HEK293 (cell line): ENCODE data around the gene MRGPRX2.

Experiments
- HOXA7 ChIP-seq: sonication (generic); formaldehyde crosslinking; IDR thresholded peaks from 2 replicates; pipeline ENCODE4 v1.8.1; 2022; ENCODE audit warnings: missing genetic modification reagents, borderline replicate concordance
- KLF9 ChIP-seq: fragments of 450-650 bp; formaldehyde crosslinking; IDR thresholded peaks from 2 replicates; pipeline ENCODE4 v1.5.1; 2016; ENCODE audit warnings: missing biosample characterization, missing genetic modification characterization, low read depth
- MZF1 ChIP-seq: fragments of 450-650 bp; formaldehyde crosslinking; IDR thresholded peaks from 2 replicates; pipeline ENCODE4 v1.5.1; 2017; ENCODE audit warnings: missing biosample characterization, missing genetic modification characterization, borderline replicate concordance
- OSR2 ChIP-seq: fragments of 450-650 bp; formaldehyde crosslinking; IDR thresholded peaks from 2 replicates; pipeline ENCODE4 v1.5.1; 2016; ENCODE audit warnings: missing biosample characterization, missing genetic modification characterization
- TRIM28 ChIP-seq: IDR thresholded peaks from 2 replicates; pipeline ENCODE4 v1.6.1; 2011; ENCODE audit warnings: low read length, control low read depth, borderline replicate concordance
- YY1 ChIP-seq: fragments of 450-650 bp; formaldehyde crosslinking; IDR thresholded peaks from 2 replicates; pipeline ENCODE4 v1.5.1; 2018; ENCODE audit warnings: missing biosample characterization, missing genetic modification characterization
- ZEB2 ChIP-seq: fragments of 450-650 bp; formaldehyde crosslinking; IDR thresholded peaks from 2 replicates; pipeline ENCODE4 v1.5.1; 2016; ENCODE audit warnings: missing biosample characterization, missing genetic modification characterization
- ZFHX2 ChIP-seq: fragments of 450-650 bp; formaldehyde crosslinking; conservative IDR thresholded peaks from 2 replicates; pipeline ENCODE4 v1.5.1; 2016; ENCODE audit warnings: missing biosample characterization, missing genetic modification characterization
- ZNF138 ChIP-seq: fragments of 450-650 bp; formaldehyde crosslinking; IDR thresholded peaks from 2 replicates; pipeline ENCODE4 v1.5.1; 2016; ENCODE audit warnings: missing biosample characterization, missing genetic modification characterization, borderline replicate concordance
- ZNF140 ChIP-seq: fragments of 450-650 bp; formaldehyde crosslinking; IDR thresholded peaks from 2 replicates; pipeline ENCODE4 v1.5.1; 2016; ENCODE audit warnings: missing biosample characterization, missing genetic modification characterization
- ZNF174 ChIP-seq: fragments of 450-650 bp; formaldehyde crosslinking; IDR thresholded peaks from 2 replicates; pipeline ENCODE4 v1.5.0; 2017; ENCODE audit warnings: missing biosample characterization, mild to moderate bottlenecking, missing genetic modification characterization
- ZNF175 ChIP-seq: fragments of 450-650 bp; formaldehyde crosslinking; IDR thresholded peaks from 2 replicates; pipeline ENCODE4 v1.5.1; 2016; ENCODE audit warnings: missing biosample characterization, missing genetic modification characterization
- ZNF221 ChIP-seq: fragments of 450-650 bp; formaldehyde crosslinking; IDR thresholded peaks from 2 replicates; pipeline ENCODE4 v1.5.1; 2017; ENCODE audit warnings: missing biosample characterization, missing genetic modification characterization, borderline replicate concordance
- ZNF292 ChIP-seq: fragments of 450-650 bp; formaldehyde crosslinking; IDR thresholded peaks from 2 replicates; pipeline ENCODE4 v1.5.1; 2016; ENCODE audit warnings: low read depth, missing biosample characterization, missing genetic modification characterization, borderline replicate concordance
- ZNF341 ChIP-seq: fragments of 450-650 bp; formaldehyde crosslinking; IDR thresholded peaks from 2 replicates; pipeline ENCODE4; 2016; ENCODE audit warnings: low read depth, missing biosample characterization, missing genetic modification characterization
- ZNF404 ChIP-seq: fragments of 450-650 bp; formaldehyde crosslinking; IDR thresholded peaks from 2 replicates; pipeline ENCODE4 v1.5.1; 2017; ENCODE audit warnings: missing biosample characterization, missing genetic modification characterization
- ZNF416 ChIP-seq: fragments of 450-650 bp; formaldehyde crosslinking; IDR thresholded peaks from 2 replicates; pipeline ENCODE4 v1.5.1; 2016; ENCODE audit warnings: missing biosample characterization, missing genetic modification characterization
- ZNF433 ChIP-seq: fragments of 450-650 bp; formaldehyde crosslinking; IDR thresholded peaks from 2 replicates; pipeline ENCODE4 v1.5.1; 2016; ENCODE audit warnings: missing biosample characterization, missing genetic modification characterization, low read depth
- ZNF555 ChIP-seq: fragments of 450-650 bp; formaldehyde crosslinking; conservative IDR thresholded peaks from 2 replicates; pipeline ENCODE4 v1.5.1; 2017; ENCODE audit warnings: missing biosample characterization, mild to moderate bottlenecking, missing genetic modification characterization, inconsistent platforms
- ZNF629 ChIP-seq: fragments of 450-650 bp; formaldehyde crosslinking; IDR thresholded peaks from 2 replicates; pipeline ENCODE4 v1.5.1; 2017; ENCODE audit warnings: missing biosample characterization, missing genetic modification characterization
- ZNF677 ChIP-seq: fragments of 450-650 bp; IDR thresholded peaks from 2 replicates; pipeline ENCODE4 v1.5.0; 2018; ENCODE audit warnings: missing biosample characterization, mild to moderate bottlenecking, missing genetic modification characterization, moderate library complexity
- ZNF768 ChIP-seq: fragments of 450-650 bp; formaldehyde crosslinking; IDR thresholded peaks from 2 replicates; pipeline ENCODE4 v1.5.1; 2018; ENCODE audit warnings: missing biosample characterization, mild to moderate bottlenecking, missing genetic modification characterization
- ZNF830 ChIP-seq: fragments of 450-650 bp; IDR thresholded peaks from 2 replicates; pipeline ENCODE4 v1.5.0; 2018; ENCODE audit warnings: missing biosample characterization, missing genetic modification characterization, low read depth, mild to moderate bottlenecking, moderate library complexity
- ZXDB ChIP-seq: fragments of 450-650 bp; formaldehyde crosslinking; IDR thresholded peaks from 2 replicates; pipeline ENCODE4 v1.5.1; 2016; ENCODE audit warnings: missing biosample characterization, missing genetic modification characterization
- TF ChIP-seq, protein P1 (sequence below): fragments of 450-650 bp; formaldehyde crosslinking; IDR thresholded peaks from 2 replicates; pipeline ENCODE4 v1.5.1; 2016; ENCODE audit warnings: missing biosample characterization, missing genetic modification characterization
- TF ChIP-seq, protein P2 (sequence below): fragments of 450-650 bp; IDR thresholded peaks from 2 replicates; pipeline ENCODE4 v1.5.1; 2018; ENCODE audit warnings: missing biosample characterization, mild to moderate bottlenecking, missing genetic modification characterization
- TF ChIP-seq, protein P3 (sequence below): fragments of 450-650 bp; formaldehyde crosslinking; IDR thresholded peaks from 2 replicates; pipeline ENCODE4 v1.5.1; 2016; ENCODE audit warnings: missing biosample characterization, missing genetic modification characterization
- TF ChIP-seq, protein P4 (sequence below): fragments of 450-650 bp; formaldehyde crosslinking; optimal IDR thresholded peaks from 2 replicates; pipeline ENCODE3; 2016; ENCODE audit warnings: missing biosample characterization, mild to moderate bottlenecking, missing genetic modification characterization
- TF ChIP-seq, protein P5 (sequence below): fragments of 450-650 bp; formaldehyde crosslinking; IDR thresholded peaks from 2 replicates; pipeline ENCODE4 v1.5.1; 2017; ENCODE audit warnings: missing biosample characterization, missing genetic modification characterization
- TF ChIP-seq, protein P6 (sequence below): fragments of 450-650 bp; formaldehyde crosslinking; IDR thresholded peaks from 2 replicates; pipeline ENCODE4 v1.5.1; 2016; ENCODE audit warnings: missing biosample characterization, missing genetic modification characterization
- TF ChIP-seq, protein P7 (sequence below): fragments of 450-650 bp; formaldehyde crosslinking; IDR thresholded peaks from 2 replicates; pipeline ENCODE4 v1.5.1; 2016; ENCODE audit warnings: missing biosample characterization, missing genetic modification characterization

MRGPRX2 gene

DNA sequence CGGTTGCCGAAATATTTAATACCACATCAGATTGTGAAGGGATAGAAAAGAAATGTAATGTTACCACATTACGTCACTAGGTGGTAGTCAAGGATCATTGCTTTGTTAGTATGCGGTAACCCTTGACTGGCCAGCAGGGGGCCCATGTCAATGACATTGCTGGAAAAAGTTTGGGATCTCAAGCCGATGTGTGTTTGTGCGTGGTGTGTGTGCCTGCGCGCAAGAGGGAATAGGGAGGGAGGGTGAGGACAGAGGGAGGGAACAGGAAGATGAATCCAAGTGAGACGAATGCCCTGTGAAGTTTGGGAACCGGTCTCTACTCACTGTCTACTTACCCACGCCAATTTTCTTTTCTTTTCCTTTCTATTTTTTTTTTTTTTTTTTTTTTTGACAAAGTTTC, 10.7 kb upstream of the MRGPRX2 start (continued):
- TF ChIP-seq, protein P1, sequence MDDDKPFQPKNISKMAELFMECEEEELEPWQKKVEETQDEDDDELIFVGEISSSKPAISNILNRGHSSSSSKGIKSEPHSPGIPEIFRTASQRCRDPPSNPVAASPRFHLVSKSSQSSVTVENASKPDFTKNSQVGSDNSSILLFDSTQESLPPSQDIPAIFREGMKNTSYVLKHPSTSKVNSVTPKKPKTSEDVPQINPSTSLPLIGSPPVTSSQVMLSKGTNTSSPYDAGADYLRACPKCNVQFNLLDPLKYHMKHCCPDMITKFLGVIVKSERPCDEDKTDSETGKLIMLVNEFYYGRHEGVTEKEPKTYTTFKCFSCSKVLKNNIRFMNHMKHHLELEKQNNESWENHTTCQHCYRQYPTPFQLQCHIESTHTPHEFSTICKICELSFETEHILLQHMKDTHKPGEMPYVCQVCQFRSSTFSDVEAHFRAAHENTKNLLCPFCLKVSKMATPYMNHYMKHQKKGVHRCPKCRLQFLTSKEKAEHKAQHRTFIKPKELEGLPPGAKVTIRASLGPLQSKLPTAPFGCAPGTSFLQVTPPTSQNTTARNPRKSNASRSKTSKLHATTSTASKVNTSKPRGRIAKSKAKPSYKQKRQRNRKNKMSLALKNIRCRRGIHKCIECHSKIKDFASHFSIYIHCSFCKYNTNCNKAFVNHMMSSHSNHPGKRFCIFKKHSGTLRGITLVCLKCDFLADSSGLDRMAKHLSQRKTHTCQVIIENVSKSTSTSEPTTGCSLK (tag by site-specific recombination), result no peak
- TF ChIP-seq, protein P2, sequence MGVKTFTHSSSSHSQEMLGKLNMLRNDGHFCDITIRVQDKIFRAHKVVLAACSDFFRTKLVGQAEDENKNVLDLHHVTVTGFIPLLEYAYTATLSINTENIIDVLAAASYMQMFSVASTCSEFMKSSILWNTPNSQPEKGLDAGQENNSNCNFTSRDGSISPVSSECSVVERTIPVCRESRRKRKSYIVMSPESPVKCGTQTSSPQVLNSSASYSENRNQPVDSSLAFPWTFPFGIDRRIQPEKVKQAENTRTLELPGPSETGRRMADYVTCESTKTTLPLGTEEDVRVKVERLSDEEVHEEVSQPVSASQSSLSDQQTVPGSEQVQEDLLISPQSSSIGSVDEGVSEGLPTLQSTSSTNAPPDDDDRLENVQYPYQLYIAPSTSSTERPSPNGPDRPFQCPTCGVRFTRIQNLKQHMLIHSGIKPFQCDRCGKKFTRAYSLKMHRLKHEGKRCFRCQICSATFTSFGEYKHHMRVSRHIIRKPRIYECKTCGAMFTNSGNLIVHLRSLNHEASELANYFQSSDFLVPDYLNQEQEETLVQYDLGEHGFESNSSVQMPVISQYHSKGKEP (tag by site-specific recombination), result no peak
- TF ChIP-seq ZFHX2 (tag by site-specific recombination), result no peak
- TF ChIP-seq ZNF677 (tag by site-specific recombination), result no peak
- TF ChIP-seq, protein P3, sequence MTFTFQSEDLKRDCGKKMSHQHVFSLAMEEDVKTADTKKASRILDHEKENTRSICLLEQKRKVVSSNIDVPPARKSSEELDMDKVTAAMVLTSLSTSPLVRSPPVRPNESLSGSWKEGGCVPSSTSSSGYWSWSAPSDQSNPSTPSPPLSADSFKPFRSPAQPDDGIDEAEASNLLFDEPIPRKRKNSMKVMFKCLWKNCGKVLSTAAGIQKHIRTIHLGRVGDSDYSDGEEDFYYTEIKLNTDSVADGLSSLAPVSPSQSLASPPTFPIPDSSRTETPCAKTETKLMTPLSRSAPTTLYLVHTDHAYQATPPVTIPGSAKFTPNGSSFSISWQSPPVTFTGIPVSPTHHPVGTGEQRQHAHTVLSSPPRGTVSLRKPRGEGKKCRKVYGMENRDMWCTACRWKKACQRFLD, result no peak
- TF ChIP-seq, protein P4, sequence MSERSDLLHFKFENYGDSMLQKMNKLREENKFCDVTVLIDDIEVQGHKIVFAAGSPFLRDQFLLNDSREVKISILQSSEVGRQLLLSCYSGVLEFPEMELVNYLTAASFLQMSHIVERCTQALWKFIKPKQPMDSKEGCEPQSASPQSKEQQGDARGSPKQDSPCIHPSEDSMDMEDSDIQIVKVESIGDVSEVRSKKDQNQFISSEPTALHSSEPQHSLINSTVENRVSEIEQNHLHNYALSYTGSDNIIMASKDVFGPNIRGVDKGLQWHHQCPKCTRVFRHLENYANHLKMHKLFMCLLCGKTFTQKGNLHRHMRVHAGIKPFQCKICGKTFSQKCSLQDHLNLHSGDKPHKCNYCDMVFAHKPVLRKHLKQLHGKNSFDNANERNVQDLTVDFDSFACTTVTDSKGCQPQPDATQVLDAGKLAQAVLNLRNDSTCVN (tag by site-specific recombination), result no peak
- peak; percentile 51; the same call in 1 of the 2 replicates for TF ChIP-seq MZF1 (tag by site-specific recombination)
- no peak for TF ChIP-seq TRIM28
- TF ChIP-seq ZNF404 (tag by site-specific recombination), result no peak
- TF ChIP-seq ZNF175 (tag by site-specific recombination), result no peak
- TF ChIP-seq, protein P5, sequence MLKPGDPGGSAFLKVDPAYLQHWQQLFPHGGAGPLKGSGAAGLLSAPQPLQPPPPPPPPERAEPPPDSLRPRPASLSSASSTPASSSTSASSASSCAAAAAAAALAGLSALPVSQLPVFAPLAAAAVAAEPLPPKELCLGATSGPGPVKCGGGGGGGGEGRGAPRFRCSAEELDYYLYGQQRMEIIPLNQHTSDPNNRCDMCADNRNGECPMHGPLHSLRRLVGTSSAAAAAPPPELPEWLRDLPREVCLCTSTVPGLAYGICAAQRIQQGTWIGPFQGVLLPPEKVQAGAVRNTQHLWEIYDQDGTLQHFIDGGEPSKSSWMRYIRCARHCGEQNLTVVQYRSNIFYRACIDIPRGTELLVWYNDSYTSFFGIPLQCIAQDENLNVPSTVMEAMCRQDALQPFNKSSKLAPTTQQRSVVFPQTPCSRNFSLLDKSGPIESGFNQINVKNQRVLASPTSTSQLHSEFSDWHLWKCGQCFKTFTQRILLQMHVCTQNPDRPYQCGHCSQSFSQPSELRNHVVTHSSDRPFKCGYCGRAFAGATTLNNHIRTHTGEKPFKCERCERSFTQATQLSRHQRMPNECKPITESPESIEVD, result no peak
- TF ChIP-seq ZNF221, result no peak
- no peak for TF ChIP-seq ZNF140 (tag by site-specific recombination)
- TF ChIP-seq ZNF174 (tag by site-specific recombination), result no peak
- TF ChIP-seq ZNF555, result no peak
- TF ChIP-seq HOXA7 (CRISPR knock-in tag), result no peak
- TF ChIP-seq ZNF768 (tag by site-specific recombination), result no peak
- 0 out of 2 replicates have a peak, but pooled peaks have one; percentile 25 for TF ChIP-seq ZEB2 (tag by site-specific recombination)
- no peak for TF ChIP-seq ZNF830 (tag by site-specific recombination)
- no peak for TF ChIP-seq ZNF292 (tag by site-specific recombination)
- TF ChIP-seq ZNF138 (tag by site-specific recombination), result no peak
- no peak for TF ChIP-seq ZNF341 (tag by site-specific recombination)
- TF ChIP-seq ZNF629 (tag by site-specific recombination), result peak; percentile 76
- TF ChIP-seq OSR2 (tag by site-specific recombination), result no peak
- no peak for TF ChIP-seq YY1 (tag by site-specific recombination)
- no peak for TF ChIP-seq ZNF433 (tag by site-specific recombination)
- no peak for TF ChIP-seq ZXDB (tag by site-specific recombination)
- TF ChIP-seq, protein P6, sequence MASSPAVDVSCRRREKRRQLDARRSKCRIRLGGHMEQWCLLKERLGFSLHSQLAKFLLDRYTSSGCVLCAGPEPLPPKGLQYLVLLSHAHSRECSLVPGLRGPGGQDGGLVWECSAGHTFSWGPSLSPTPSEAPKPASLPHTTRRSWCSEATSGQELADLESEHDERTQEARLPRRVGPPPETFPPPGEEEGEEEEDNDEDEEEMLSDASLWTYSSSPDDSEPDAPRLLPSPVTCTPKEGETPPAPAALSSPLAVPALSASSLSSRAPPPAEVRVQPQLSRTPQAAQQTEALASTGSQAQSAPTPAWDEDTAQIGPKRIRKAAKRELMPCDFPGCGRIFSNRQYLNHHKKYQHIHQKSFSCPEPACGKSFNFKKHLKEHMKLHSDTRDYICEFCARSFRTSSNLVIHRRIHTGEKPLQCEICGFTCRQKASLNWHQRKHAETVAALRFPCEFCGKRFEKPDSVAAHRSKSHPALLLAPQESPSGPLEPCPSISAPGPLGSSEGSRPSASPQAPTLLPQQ, result peak; percentile 63
- no peak for TF ChIP-seq ZNF416
- TF ChIP-seq, protein P7, sequence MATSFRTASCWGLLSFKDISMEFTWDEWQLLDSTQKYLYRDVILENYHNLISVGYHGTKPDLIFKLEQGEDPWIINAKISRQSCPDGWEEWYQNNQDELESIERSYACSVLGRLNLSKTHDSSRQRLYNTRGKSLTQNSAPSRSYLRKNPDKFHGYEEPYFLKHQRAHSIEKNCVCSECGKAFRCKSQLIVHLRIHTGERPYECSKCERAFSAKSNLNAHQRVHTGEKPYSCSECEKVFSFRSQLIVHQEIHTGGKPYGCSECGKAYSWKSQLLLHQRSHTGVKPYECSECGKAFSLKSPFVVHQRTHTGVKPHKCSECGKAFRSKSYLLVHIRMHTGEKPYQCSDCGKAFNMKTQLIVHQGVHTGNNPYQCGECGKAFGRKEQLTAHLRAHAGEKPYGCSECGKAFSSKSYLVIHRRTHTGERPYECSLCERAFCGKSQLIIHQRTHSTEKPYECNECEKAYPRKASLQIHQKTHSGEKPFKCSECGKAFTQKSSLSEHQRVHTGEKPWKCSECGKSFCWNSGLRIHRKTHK (tag by site-specific recombination), result no peak
- TF ChIP-seq KLF9 (tag by site-specific recombination), result no peak
